GM12878 (cell line): ENCODE results near the gene C8G. TPM values are rescaled to one million over a fixed set of nuclear protein-coding genes. Genes with fewer than 3 reads are reported as not detected.

Experiments
- ATAC-seq: fragments of 200-7000 bp; cut with Tn5 transposase; 3 replicates; pipeline ENCODE4 v1.9.1; 2020; ENCODE audit warnings: mild to moderate bottlenecking, moderate library complexity
- BruUV-seq: library from RNA; stranded (reverse); fragments of 400-500 nt; replicated peaks from 2 replicates; lab custom pipeline; 2021; lab: Mats Ljungman, UMichigan
- CTCF ChIA-PET: fragments of 300-600 bp; sonication (Branson Sonifier 250); formaldehyde crosslinking; extraction: SDS; loops from one replicate; lab custom pipeline; 2021; ENCODE audit warnings: inconsistent platforms; lab: Yijun Ruan, JAX
- POLR2A ChIA-PET: fragments of 350-600 bp; formaldehyde crosslinking; extraction: SDS; loops from one replicate; lab custom pipeline; 2021; ENCODE audit warnings: inconsistent platforms; lab: Charles Lee
- RAD21 ChIA-PET: fragments of 300-600 bp; sonication (Branson Sonifier 250); formaldehyde crosslinking; loops from one replicate; lab custom pipeline; 2023; ENCODE audit warnings: antibody characterized with exemption; ENCODE audit not compliant: unreplicated experiment; lab: Charles Lee
- SMC1A ChIA-PET: fragments of 300-600 bp; sonication (Branson Sonifier 250); formaldehyde crosslinking; loops from one replicate; lab custom pipeline; 2023; ENCODE audit not compliant: unreplicated experiment, uncharacterized antibody; lab: Charles Lee
- DNase-seq: peaks from one replicate; pipeline ENCODE4 v3.0.0-alpha.2; 2011; ENCODE audit warnings: low read depth, low spot score
- FAIRE-seq: peaks from 3 replicates; lab custom pipeline; 2011; peaks lifted over from hg19 to GRCh38; lab: Jason Lieb, UNC
- H2AFZ ChIP-seq: 2 replicates; pipeline ENCODE4 v1.6.0; 2011; ENCODE audit warnings: low read depth, low read length, control low read depth; ENCODE audit not compliant: control insufficient read depth
- H3K27ac ChIP-seq: 2 replicates; pipeline ENCODE4 v1.5.1; 2011; ENCODE audit warnings: control low read depth; ENCODE audit not compliant: control insufficient read depth, insufficient read depth
- H3K27me3 ChIP-seq, 2 experiments: replicated peaks in 1 of 2; 2 replicates each; pipeline versions ENCODE4 v1.6.0 to v1.6.1; 2011; ENCODE audit warnings: low read length in 1 of 2; ENCODE audit not compliant: control insufficient read depth in 2 of 2, insufficient read depth in 2 of 2
- H3K36me3 ChIP-seq, 2 experiments: 2 replicates each; pipeline ENCODE4 v1.5.1; 2011; ENCODE audit warnings: low read length in 1 of 2; ENCODE audit not compliant: control insufficient read depth in 2 of 2, insufficient read depth in 2 of 2
- H3K4me1 ChIP-seq: 2 replicates; pipeline ENCODE4 v1.6.1; 2011; ENCODE audit warnings: mild to moderate bottlenecking, low read length, moderate library complexity, mixed read lengths; ENCODE audit not compliant: control insufficient read depth, insufficient read depth
- H3K4me2 ChIP-seq: 2 replicates; pipeline ENCODE4 v1.6.0; 2011; ENCODE audit warnings: control low read depth; ENCODE audit not compliant: control insufficient read depth, insufficient read depth
- H3K4me3 ChIP-seq: fragments of 200-600 bp; sonication (generic); 2 replicates; pipeline ENCODE4 v1.5.1; 2016
- H3K79me2 ChIP-seq: 2 replicates; pipeline ENCODE4 v1.6.0; 2011; ENCODE audit warnings: low read length; ENCODE audit not compliant: control insufficient read depth, insufficient read depth
- H3K9ac ChIP-seq: 2 replicates; pipeline ENCODE4 v1.8.0; 2011; ENCODE audit warnings: low read length, control low read depth, mixed read lengths; ENCODE audit not compliant: control insufficient read depth, insufficient read depth
- H3K9me3 ChIP-seq: replicated peaks from 3 replicates; pipeline ENCODE4 v1.5.1; 2011; ENCODE audit warnings: mild to moderate bottlenecking, low read length; ENCODE audit not compliant: control insufficient read depth, insufficient read depth
- H4K20me1 ChIP-seq: 2 replicates; pipeline ENCODE4 v1.6.0; 2011; ENCODE audit not compliant: control insufficient read depth, insufficient read depth
- CREB1 ChIP-seq: IDR thresholded peaks from 2 replicates; pipeline ENCODE4 v1.6.1; 2012; ENCODE audit warnings: low read depth, mild to moderate bottlenecking, inconsistent platforms
- MEF2B ChIP-seq: fragments of 450-650 bp; IDR thresholded peaks from 2 replicates; pipeline ENCODE4 v1.6.1; 2018; ENCODE audit warnings: mild to moderate bottlenecking, moderate library complexity; ENCODE audit not compliant: partially characterized antibody, poor library complexity, severe bottlenecking
- MYB ChIP-seq: fragments of 150-350 bp; IDR thresholded peaks from 2 replicates; pipeline ENCODE4 v1.6.1; 2014; ENCODE audit warnings: mild to moderate bottlenecking, low read depth, low read length, borderline replicate concordance
- PAX8 ChIP-seq: fragments of 450-650 bp; IDR thresholded peaks from 2 replicates; pipeline ENCODE4 v1.6.1; 2017; ENCODE audit warnings: mild to moderate bottlenecking, moderate library complexity
- POLR2AphosphoS2 ChIP-seq: IDR thresholded peaks from 2 replicates; pipeline ENCODE4 v1.6.1; 2011; ENCODE audit warnings: low read depth, mild to moderate bottlenecking, low read length, improper control_type of control experiment, moderate library complexity
- whole genome bisulfite sequencing: methylation state at CpG from one replicate; pipeline ENCODE4 v1.1.6; 2016; ENCODE audit warnings: low lambda C conversion rate; ENCODE audit not compliant: insufficient replicate concordance, insufficient coverage; ENCODE audit errors: missing lambda C conversion rate; 5-methylcytosine and 5-hydroxymethylcytosine counted together
- in situ Hi-C: fragments of 300-500 bp; cut with MboI; formaldehyde crosslinking; loops from 9 replicates; pipeline ENCODE4 v1.14.3; 2018; ENCODE audit warnings: mixed read lengths
- intact Hi-C: fragments of 100-400 bp; cut with micrococcal nuclease; formaldehyde crosslinking; loops from one replicate; pipeline ENCODE4 v1.14.2; 2022; ENCODE audit not compliant: unreplicated experiment
- polyA plus RNA-seq, 11 experiments: library from polyadenylated mRNA; depleted of rRNA in 4 of 11; unstranded in 6 of 11; stranded (reverse) in 5 of 11; fragments of >200 nt; fragmentation: Nextera tagmentation in 4 of 11; fragmentation: Illumina TruSeq in 1 of 11; extraction: Ambion mirVana in 4 of 11; extraction: Trizol in 1 of 11; gene quantifications; 1 replicate in 1 of 11; 2 replicates in 10 of 11; pipeline versions ENCODE4 v1.2.1 to v1.2.3, GENCODE V29; 2011 to 2016; ENCODE audit warnings: inconsistent platforms in 2 of 11, missing spikeins in 2 of 11, low read depth in 1 of 11
- total RNA-seq, 4 experiments: library from RNA; depleted of rRNA in 3 of 4; stranded (reverse); fragments of >200 nt in 3 of 4; fragmentation: Illumina TruSeq in 1 of 4; extraction: Trizol in 1 of 4; gene quantifications; 2 replicates each; pipeline versions ENCODE4 v1.2.1 to v1.2.3, GENCODE V29; 2013 to 2021
- TF ChIP-seq, protein P1 (sequence below): IDR thresholded peaks from 2 replicates; pipeline ENCODE4 v1.6.1; 2012; ENCODE audit warnings: mild to moderate bottlenecking, low read depth, low read length

The C8G gene
- total and polyA plus RNA-seq, 10 of the 15 experiments (the other 5 are each of a cell fraction or from before 2014, with no cell fraction given): 0.26 to 0.69 (median 0.50) TPM; not detected in 7

GRCh38 chr9:136964171-136964689 is 19.2 kb downstream of the C8G start:
- H3K9ac ChIP-seq: no peak overlapping the region
- TF ChIP-seq PAX8 (no peak), POLR2AphosphoS2 (no peak), CREB1 (no peak), MYB (no peak), MEF2B (no peak)
- TF ChIP-seq, protein P1, sequence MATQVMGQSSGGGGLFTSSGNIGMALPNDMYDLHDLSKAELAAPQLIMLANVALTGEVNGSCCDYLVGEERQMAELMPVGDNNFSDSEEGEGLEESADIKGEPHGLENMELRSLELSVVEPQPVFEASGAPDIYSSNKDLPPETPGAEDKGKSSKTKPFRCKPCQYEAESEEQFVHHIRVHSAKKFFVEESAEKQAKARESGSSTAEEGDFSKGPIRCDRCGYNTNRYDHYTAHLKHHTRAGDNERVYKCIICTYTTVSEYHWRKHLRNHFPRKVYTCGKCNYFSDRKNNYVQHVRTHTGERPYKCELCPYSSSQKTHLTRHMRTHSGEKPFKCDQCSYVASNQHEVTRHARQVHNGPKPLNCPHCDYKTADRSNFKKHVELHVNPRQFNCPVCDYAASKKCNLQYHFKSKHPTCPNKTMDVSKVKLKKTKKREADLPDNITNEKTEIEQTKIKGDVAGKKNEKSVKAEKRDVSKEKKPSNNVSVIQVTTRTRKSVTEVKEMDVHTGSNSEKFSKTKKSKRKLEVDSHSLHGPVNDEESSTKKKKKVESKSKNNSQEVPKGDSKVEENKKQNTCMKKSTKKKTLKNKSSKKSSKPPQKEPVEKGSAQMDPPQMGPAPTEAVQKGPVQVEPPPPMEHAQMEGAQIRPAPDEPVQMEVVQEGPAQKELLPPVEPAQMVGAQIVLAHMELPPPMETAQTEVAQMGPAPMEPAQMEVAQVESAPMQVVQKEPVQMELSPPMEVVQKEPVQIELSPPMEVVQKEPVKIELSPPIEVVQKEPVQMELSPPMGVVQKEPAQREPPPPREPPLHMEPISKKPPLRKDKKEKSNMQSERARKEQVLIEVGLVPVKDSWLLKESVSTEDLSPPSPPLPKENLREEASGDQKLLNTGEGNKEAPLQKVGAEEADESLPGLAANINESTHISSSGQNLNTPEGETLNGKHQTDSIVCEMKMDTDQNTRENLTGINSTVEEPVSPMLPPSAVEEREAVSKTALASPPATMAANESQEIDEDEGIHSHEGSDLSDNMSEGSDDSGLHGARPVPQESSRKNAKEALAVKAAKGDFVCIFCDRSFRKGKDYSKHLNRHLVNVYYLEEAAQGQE: no peak

More at GRCh38 chr9:136964171-136964689, 19.2 kb downstream of the C8G start:
- WGBS: 40% methylated on average over 21 of the region's 22 CpGs
- ChIA-PET CTCF (interaction anchor here (1.0 kb wide), 1 partner anchor 70 kb away, joined by 5 read pairs; no protein-coding TSS in a partner anchor), RAD21 (interaction anchor here (0.6 to 2.4 kb wide), 2 partner anchors 16 to 78 kb away, joined by 3 to 7 read pairs; no protein-coding TSS in a partner anchor), SMC1A (no interaction called here), POLR2A (interaction anchor here (0.8 kb wide), 1 partner anchor 83 kb away, joined by 4 read pairs; no protein-coding TSS in a partner anchor)
- DNase-seq (no peak), ATAC-seq (no peak), FAIRE-seq (no peak)
- in situ Hi-C loops (no loop called here), intact Hi-C loops (no loop called here)
- no peaks in the 10 kb centered on the region for H3K9me3 ChIP-seq
- no peak overlapping the region for H3K27ac ChIP-seq
- no peak overlapping the region for H3K4me2 ChIP-seq
- H3K79me2 ChIP-seq: no peaks in the 10 kb centered on the region
- no peaks in the 10 kb centered on the region; the same call in 1 of the 2 replicates for H4K20me1 ChIP-seq
- peaks cover 7% of the 10 kb centered on the region for H3K4me1 ChIP-seq
- BruUV-seq: no TSS peak
- H3K36me3 ChIP-seq: no peaks in the 10 kb centered on the region
- no peak overlapping the region for H3K4me3 ChIP-seq
- no peak overlapping the region for H2AFZ ChIP-seq
- no peaks in the 10 kb centered on the region for H3K27me3 ChIP-seq
